Measurements from ENCODE around the gene PRKD2.

- TF ChIP-seq CTCF (conservative IDR thresholded peaks at IDR 0.05) (no peak), EZH2 (IDR thresholded peaks at IDR 0.05; ENCODE audit: low read depth) (no peak)
Observed at GRCh38 chr19:46719629-46720502, 3.0 kb upstream of the PRKD2 start.
